ENCODE results near the gene KLHDC10.

DNA sequence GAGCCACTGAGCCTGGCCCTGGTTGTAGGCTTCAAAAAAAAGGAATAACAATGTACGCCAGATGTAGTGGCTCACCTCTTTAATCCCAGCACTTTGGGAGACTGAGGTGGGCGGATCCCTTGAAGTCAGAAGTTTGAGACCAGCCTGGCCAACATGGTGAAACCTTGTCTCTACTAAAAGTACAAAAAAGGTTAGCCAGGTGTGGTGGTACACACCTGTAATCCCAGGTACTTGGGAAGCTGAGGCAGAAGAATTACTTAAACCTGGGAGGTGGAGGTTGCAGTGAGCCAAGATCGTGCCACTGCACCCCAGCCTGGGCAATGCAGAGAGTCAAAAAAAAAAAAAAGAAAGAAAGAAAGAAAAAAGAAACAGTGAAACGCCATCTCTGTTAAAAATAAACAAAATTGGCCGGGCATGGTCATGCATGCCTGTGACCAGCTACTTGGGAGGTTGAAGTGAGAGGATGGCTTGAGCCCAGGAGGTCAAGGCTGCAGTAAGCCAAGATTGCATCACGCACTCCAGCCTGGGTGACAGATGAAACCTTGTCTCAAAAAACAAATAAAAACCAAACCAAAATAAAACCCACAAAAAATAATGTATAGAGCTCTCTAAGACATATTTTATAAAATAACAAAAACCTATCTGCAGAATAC lies 4.7 kb upstream of the KLHDC10 start:
- TF ChIP-seq, protein P1, sequence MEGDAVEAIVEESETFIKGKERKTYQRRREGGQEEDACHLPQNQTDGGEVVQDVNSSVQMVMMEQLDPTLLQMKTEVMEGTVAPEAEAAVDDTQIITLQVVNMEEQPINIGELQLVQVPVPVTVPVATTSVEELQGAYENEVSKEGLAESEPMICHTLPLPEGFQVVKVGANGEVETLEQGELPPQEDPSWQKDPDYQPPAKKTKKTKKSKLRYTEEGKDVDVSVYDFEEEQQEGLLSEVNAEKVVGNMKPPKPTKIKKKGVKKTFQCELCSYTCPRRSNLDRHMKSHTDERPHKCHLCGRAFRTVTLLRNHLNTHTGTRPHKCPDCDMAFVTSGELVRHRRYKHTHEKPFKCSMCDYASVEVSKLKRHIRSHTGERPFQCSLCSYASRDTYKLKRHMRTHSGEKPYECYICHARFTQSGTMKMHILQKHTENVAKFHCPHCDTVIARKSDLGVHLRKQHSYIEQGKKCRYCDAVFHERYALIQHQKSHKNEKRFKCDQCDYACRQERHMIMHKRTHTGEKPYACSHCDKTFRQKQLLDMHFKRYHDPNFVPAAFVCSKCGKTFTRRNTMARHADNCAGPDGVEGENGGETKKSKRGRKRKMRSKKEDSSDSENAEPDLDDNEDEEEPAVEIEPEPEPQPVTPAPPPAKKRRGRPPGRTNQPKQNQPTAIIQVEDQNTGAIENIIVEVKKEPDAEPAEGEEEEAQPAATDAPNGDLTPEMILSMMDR (IDR thresholded peaks at IDR 0.05), result no peak
- TF ChIP-seq POLR2A (IDR thresholded peaks at IDR 0.05), result no peak
